ENCODE measurements around the gene GPR15.

The GPR15 gene

GRCh38 chr3:98550833-98551232 lies 19.1 kb downstream of the GPR15 start:
- DNase-seq (ENCODE audit: low read depth), result no peak
- H3K4me3 ChIP-seq (ENCODE audit: control insufficient read depth, low read depth, low read length), result no peak overlapping the region
- no peak for TF ChIP-seq CTCF (conservative IDR thresholded peaks at IDR 0.05; ENCODE audit: control insufficient read depth, insufficient read depth, low read depth, low read length)

GRCh38 chr3:98551236-98551635 lies 19.5 kb downstream of the GPR15 start:
- H3K4me3 ChIP-seq (ENCODE audit: control insufficient read depth, low read depth, low read length), result no peak overlapping the region
- TF ChIP-seq CTCF (conservative IDR thresholded peaks at IDR 0.05; ENCODE audit: control insufficient read depth, insufficient read depth, low read depth, low read length), result no peak
- DNase-seq (ENCODE audit: low read depth), result no peak

GRCh38 chr3:98551754-98552153 lies 20.0 kb downstream of the GPR15 start:
- H3K4me3 ChIP-seq (ENCODE audit: control insufficient read depth, low read depth, low read length), result no peak overlapping the region
- no peak for TF ChIP-seq CTCF (conservative IDR thresholded peaks at IDR 0.05; ENCODE audit: control insufficient read depth, insufficient read depth, low read depth, low read length)
- DNase-seq (ENCODE audit: low read depth), result no peak

- no peak for TF ChIP-seq CTCF (conservative IDR thresholded peaks at IDR 0.05; ENCODE audit: control insufficient read depth, insufficient read depth, low read depth, low read length)
- H3K4me3 ChIP-seq (ENCODE audit: control insufficient read depth, low read depth, low read length), result no peak overlapping the region
- DNase-seq (ENCODE audit: low read depth), result no peak
These were observed 20.6 kb downstream of the GPR15 start for GRCh38 chr3:98552232-98553020.

GRCh38 chr3:98553021-98553563 lies 21.3 kb downstream of the GPR15 start:
- H3K4me3 ChIP-seq (ENCODE audit: control insufficient read depth, low read depth, low read length), result no peak overlapping the region
- no peak for TF ChIP-seq CTCF (conservative IDR thresholded peaks at IDR 0.05; ENCODE audit: control insufficient read depth, insufficient read depth, low read depth, low read length)
- DNase-seq (ENCODE audit: low read depth), result no peak

GRCh38 chr3:98553753-98554152 lies 22.0 kb downstream of the GPR15 start:
- H3K4me3 ChIP-seq (ENCODE audit: control insufficient read depth, low read depth, low read length), result no peak overlapping the region
- no peak for DNase-seq (ENCODE audit: low read depth)
- no peak for TF ChIP-seq CTCF (conservative IDR thresholded peaks at IDR 0.05; ENCODE audit: control insufficient read depth, insufficient read depth, low read depth, low read length)

Measured in fibroblast of mammary gland (primary cell).